Neural crest cell (in vitro differentiated cells): ENCODE measurements around the gene E2F6. TPM values are rescaled to one million over a fixed set of nuclear protein-coding genes. Genes with fewer than 3 reads are reported as not detected.
A peak's percentile ranks its signal among the peaks of the same experiment; 100 is the strongest.

ENCODE experiments used
- DNase-seq: peaks from one replicate; pipeline ENCODE4 v3.0.0; 2021; ENCODE audit warnings: low read depth, mixed read lengths, low spot score
- H3K27ac Mint-ChIP-seq: one replicate; pipeline ENCODE4 v1.8.0; 2021; ENCODE audit warnings: mild to moderate bottlenecking, mixed read lengths; ENCODE audit not compliant: unreplicated experiment
- H3K27me3 Mint-ChIP-seq: 2 replicates; pipeline ENCODE4 v1.8.0; 2021; ENCODE audit warnings: low read depth, mild to moderate bottlenecking, mixed read lengths
- H3K36me3 Mint-ChIP-seq: 2 replicates; pipeline ENCODE4 v1.8.0; 2021; ENCODE audit warnings: low read depth, mild to moderate bottlenecking, mixed read lengths
- H3K4me1 Mint-ChIP-seq: 2 replicates; pipeline ENCODE4 v1.8.0; 2021; ENCODE audit warnings: mixed read lengths
- H3K4me3 Mint-ChIP-seq: one replicate; pipeline ENCODE4 v1.8.0; 2021; ENCODE audit warnings: mild to moderate bottlenecking, mixed read lengths
- H3K9me3 Mint-ChIP-seq: 2 replicates; pipeline ENCODE4 v1.8.0; 2021; ENCODE audit warnings: mixed read lengths
- CTCF ChIP-seq: fragments of 200-600 bp; sonication (generic); conservative IDR thresholded peaks from 2 replicates; pipeline ENCODE4 v1.5.0; 2021; ENCODE audit warnings: antibody characterized with exemption, mild to moderate bottlenecking
- total RNA-seq: library from RNA; stranded (reverse); gene quantifications from 2 replicates; pipeline ENCODE4 v1.2.1, GENCODE V29; 2021

Gene E2F6
- total RNA-seq, 1 donor from 2014 or later: 28.5 TPM

- Mint-ChIP-seq H3K27me3 (peaks cover 5% of the 10 kb centered on the region), H3K36me3 (peaks cover 16% of the 10 kb centered on the region), H3K4me3 (no peak overlapping the region), H3K9me3 (no peaks in the 10 kb centered on the region), H3K27ac (no peak overlapping the region), H3K4me1 (peaks cover 72% of the 10 kb centered on the region)
- peak; percentile 50 for TF ChIP-seq CTCF
- peak; percentile 83 for DNase-seq
Observed at GRCh38 chr2:11482473-11483035, 16.6 kb upstream of the E2F6 start.

- peaks cover 66% of the 10 kb centered on the region for H3K4me1 Mint-ChIP-seq
- peaks cover 5% of the 10 kb centered on the region for H3K27me3 Mint-ChIP-seq
- peaks cover 11% of the 10 kb centered on the region for H3K36me3 Mint-ChIP-seq
- peak overlapping the region; percentile 85 for H3K4me3 Mint-ChIP-seq
- H3K9me3 Mint-ChIP-seq: no peaks in the 10 kb centered on the region
- peak overlapping the region; percentile 86 for H3K27ac Mint-ChIP-seq
- TF ChIP-seq CTCF: no peak
- peak; percentile 36 for DNase-seq
Observed at GRCh38 chr2:11481789-11482472, 16.0 kb upstream of the E2F6 start.

- Mint-ChIP-seq H3K27me3 (peaks cover 5% of the 10 kb centered on the region), H3K27ac (peak overlapping the region; percentile 86), H3K4me3 (peak overlapping the region; percentile 85), H3K36me3 (peaks cover 11% of the 10 kb centered on the region), H3K4me1 (peaks cover 66% of the 10 kb centered on the region), H3K9me3 (no peaks in the 10 kb centered on the region)
- DNase-seq: no peak
- TF ChIP-seq CTCF: no peak
Observed at GRCh38 chr2:11481426-11481788, 15.4 kb upstream of the E2F6 start.

GRCh38 chr2:11480859-11481258 lies 14.9 kb upstream of the E2F6 start:
- H3K27me3 Mint-ChIP-seq: peaks cover 5% of the 10 kb centered on the region
- peak overlapping the region; percentile 85 for H3K4me3 Mint-ChIP-seq
- H3K9me3 Mint-ChIP-seq: no peaks in the 10 kb centered on the region
- H3K27ac Mint-ChIP-seq: peak overlapping the region; percentile 6
- H3K36me3 Mint-ChIP-seq: peaks cover 11% of the 10 kb centered on the region
- H3K4me1 Mint-ChIP-seq: peaks cover 60% of the 10 kb centered on the region
- TF ChIP-seq CTCF: no peak
- DNase-seq: no peak

GRCh38 chr2:11480406-11480805 lies 14.4 kb upstream of the E2F6 start:
- Mint-ChIP-seq H3K27me3 (peaks cover 5% of the 10 kb centered on the region), H3K36me3 (peaks cover 8% of the 10 kb centered on the region), H3K27ac (no peak overlapping the region), H3K9me3 (no peaks in the 10 kb centered on the region), H3K4me1 (peaks cover 56% of the 10 kb centered on the region), H3K4me3 (peak overlapping the region; percentile 85)
- no peak for TF ChIP-seq CTCF
- no peak for DNase-seq
